ENCODE measurements around the gene L3MBTL4.

The L3MBTL4 gene

GRCh38 chr18:5939801-5940667 lies 474.7 kb downstream of the L3MBTL4 start:
- ATAC-seq: no peak
- TF ChIP-seq CSDC2 (CRISPR knock-in tag; IDR thresholded peaks at IDR 0.05) (no peak), ZFP3 (CRISPR knock-in tag; IDR thresholded peaks at IDR 0.05) (no peak), PPARA (CRISPR knock-in tag; IDR thresholded peaks at IDR 0.05; ENCODE audit: borderline replicate concordance) (no peak), TCF4 (CRISPR knock-in tag; IDR thresholded peaks at IDR 0.05; ENCODE audit: borderline replicate concordance) (no peak), ARNTL (CRISPR knock-in tag; IDR thresholded peaks at IDR 0.05; ENCODE audit: borderline replicate concordance, low read depth) (no peak), GLIS3 (CRISPR knock-in tag; IDR thresholded peaks at IDR 0.05) (no peak), BACH2 (CRISPR knock-in tag; IDR thresholded peaks at IDR 0.05; ENCODE audit: borderline replicate concordance) (no peak), RARB (CRISPR knock-in tag; IDR thresholded peaks at IDR 0.05) (no peak), ZFP30 (CRISPR knock-in tag; IDR thresholded peaks at IDR 0.05) (no peak), ZNF70 (CRISPR knock-in tag; IDR thresholded peaks at IDR 0.05) (no peak)
- TF ChIP-seq, protein P1, sequence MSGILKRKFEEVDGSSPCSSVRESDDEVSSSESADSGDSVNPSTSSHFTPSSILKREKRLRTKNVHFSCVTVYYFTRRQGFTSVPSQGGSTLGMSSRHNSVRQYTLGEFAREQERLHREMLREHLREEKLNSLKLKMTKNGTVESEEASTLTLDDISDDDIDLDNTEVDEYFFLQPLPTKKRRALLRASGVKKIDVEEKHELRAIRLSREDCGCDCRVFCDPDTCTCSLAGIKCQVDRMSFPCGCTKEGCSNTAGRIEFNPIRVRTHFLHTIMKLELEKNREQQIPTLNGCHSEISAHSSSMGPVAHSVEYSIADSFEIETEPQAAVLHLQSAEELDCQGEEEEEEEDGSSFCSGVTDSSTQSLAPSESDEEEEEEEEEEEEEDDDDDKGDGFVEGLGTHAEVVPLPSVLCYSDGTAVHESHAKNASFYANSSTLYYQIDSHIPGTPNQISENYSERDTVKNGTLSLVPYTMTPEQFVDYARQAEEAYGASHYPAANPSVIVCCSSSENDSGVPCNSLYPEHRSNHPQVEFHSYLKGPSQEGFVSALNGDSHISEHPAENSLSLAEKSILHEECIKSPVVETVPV (CRISPR knock-in tag; IDR thresholded peaks at IDR 0.05): no peak
- TF ChIP-seq, protein P2, sequence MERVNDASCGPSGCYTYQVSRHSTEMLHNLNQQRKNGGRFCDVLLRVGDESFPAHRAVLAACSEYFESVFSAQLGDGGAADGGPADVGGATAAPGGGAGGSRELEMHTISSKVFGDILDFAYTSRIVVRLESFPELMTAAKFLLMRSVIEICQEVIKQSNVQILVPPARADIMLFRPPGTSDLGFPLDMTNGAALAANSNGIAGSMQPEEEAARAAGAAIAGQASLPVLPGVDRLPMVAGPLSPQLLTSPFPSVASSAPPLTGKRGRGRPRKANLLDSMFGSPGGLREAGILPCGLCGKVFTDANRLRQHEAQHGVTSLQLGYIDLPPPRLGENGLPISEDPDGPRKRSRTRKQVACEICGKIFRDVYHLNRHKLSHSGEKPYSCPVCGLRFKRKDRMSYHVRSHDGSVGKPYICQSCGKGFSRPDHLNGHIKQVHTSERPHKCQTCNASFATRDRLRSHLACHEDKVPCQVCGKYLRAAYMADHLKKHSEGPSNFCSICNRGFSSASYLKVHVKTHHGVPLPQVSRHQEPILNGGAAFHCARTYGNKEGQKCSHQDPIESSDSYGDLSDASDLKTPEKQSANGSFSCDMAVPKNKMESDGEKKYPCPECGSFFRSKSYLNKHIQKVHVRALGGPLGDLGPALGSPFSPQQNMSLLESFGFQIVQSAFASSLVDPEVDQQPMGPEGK (CRISPR knock-in tag; IDR thresholded peaks at IDR 0.05; ENCODE audit: borderline replicate concordance): no peak
- TF ChIP-seq, protein P3, sequence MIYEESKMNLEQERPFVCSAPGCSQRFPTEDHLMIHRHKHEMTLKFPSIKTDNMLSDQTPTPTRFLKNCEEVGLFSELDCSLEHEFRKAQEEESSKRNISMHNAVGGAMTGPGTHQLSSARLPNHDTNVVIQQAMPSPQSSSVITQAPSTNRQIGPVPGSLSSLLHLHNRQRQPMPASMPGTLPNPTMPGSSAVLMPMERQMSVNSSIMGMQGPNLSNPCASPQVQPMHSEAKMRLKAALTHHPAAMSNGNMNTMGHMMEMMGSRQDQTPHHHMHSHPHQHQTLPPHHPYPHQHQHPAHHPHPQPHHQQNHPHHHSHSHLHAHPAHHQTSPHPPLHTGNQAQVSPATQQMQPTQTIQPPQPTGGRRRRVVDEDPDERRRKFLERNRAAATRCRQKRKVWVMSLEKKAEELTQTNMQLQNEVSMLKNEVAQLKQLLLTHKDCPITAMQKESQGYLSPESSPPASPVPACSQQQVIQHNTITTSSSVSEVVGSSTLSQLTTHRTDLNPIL (CRISPR knock-in tag; IDR thresholded peaks at IDR 0.05; ENCODE audit: low read depth): no peak

GRCh38 chr18:5937795-5938194 lies 476.9 kb downstream of the L3MBTL4 start:
- ATAC-seq: no peak
- TF ChIP-seq BACH2 (CRISPR knock-in tag; IDR thresholded peaks at IDR 0.05; ENCODE audit: borderline replicate concordance) (no peak), CSDC2 (CRISPR knock-in tag; IDR thresholded peaks at IDR 0.05) (no peak), SNAI2 (CRISPR knock-in tag; IDR thresholded peaks at IDR 0.05) (no peak), GLIS3 (CRISPR knock-in tag; IDR thresholded peaks at IDR 0.05) (no peak), ZFP30 (CRISPR knock-in tag; IDR thresholded peaks at IDR 0.05) (no peak)
- TF ChIP-seq, protein P3 (CRISPR knock-in tag; IDR thresholded peaks at IDR 0.05; ENCODE audit: low read depth): no peak

DNA sequence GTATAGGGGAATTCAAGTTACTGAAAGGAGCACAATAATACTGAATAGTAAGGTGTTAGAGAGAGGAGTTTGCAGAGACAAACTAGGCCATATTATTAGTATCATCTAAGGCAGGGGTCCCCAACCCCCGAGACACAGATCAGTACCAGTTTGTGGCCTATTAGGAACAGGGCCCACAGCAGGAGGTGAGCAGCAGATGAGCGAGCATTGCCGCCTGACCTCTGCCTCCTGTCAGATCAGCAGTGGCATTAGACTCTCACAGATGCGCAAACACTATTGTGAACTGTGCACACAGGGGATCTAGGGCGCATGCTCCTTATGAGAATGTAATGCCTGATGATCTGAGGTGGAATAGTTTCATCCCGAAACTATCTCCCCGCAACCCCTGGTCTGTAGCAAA lies 477.6 kb downstream of the L3MBTL4 start:
- TF ChIP-seq, protein P3 (CRISPR knock-in tag; IDR thresholded peaks at IDR 0.05; ENCODE audit: low read depth): no peak
- TF ChIP-seq TOX (CRISPR knock-in tag; IDR thresholded peaks at IDR 0.05; ENCODE audit: borderline replicate concordance): no peak
- no peak for TF ChIP-seq RARB (CRISPR knock-in tag; IDR thresholded peaks at IDR 0.05)
- no peak for TF ChIP-seq GLIS3 (CRISPR knock-in tag; IDR thresholded peaks at IDR 0.05)
- TF ChIP-seq SNAI2 (CRISPR knock-in tag; IDR thresholded peaks at IDR 0.05): no peak
- no peak for TF ChIP-seq ZFP30 (CRISPR knock-in tag; IDR thresholded peaks at IDR 0.05)
- ATAC-seq: no peak

- ATAC-seq: no peak
- no peak for TF ChIP-seq TCF4 (CRISPR knock-in tag; IDR thresholded peaks at IDR 0.05; ENCODE audit: borderline replicate concordance)
- TF ChIP-seq, protein P3 (CRISPR knock-in tag; IDR thresholded peaks at IDR 0.05; ENCODE audit: low read depth): no peak
- TF ChIP-seq ZFP3 (CRISPR knock-in tag; IDR thresholded peaks at IDR 0.05): no peak
- TF ChIP-seq ARNTL (CRISPR knock-in tag; IDR thresholded peaks at IDR 0.05; ENCODE audit: borderline replicate concordance, low read depth): no peak
- TF ChIP-seq ZNF565 (CRISPR knock-in tag; conservative IDR thresholded peaks at IDR 0.05; ENCODE audit: low read depth): no peak
- TF ChIP-seq OSR1 (CRISPR knock-in tag; IDR thresholded peaks at IDR 0.05): no peak
- no peak for TF ChIP-seq PPARA (CRISPR knock-in tag; IDR thresholded peaks at IDR 0.05; ENCODE audit: borderline replicate concordance)
- TF ChIP-seq TOX (CRISPR knock-in tag; IDR thresholded peaks at IDR 0.05; ENCODE audit: borderline replicate concordance): no peak
- TF ChIP-seq SNAI2 (CRISPR knock-in tag; IDR thresholded peaks at IDR 0.05): no peak
- TF ChIP-seq CSDC2 (CRISPR knock-in tag; IDR thresholded peaks at IDR 0.05): no peak
- no peak for TF ChIP-seq ZFP30 (CRISPR knock-in tag; IDR thresholded peaks at IDR 0.05)
- no peak for TF ChIP-seq ZC3H10 (CRISPR knock-in tag; IDR thresholded peaks at IDR 0.05)
- TF ChIP-seq TSHZ2 (CRISPR knock-in tag; IDR thresholded peaks at IDR 0.05): no peak
- TF ChIP-seq, protein P1 (CRISPR knock-in tag; IDR thresholded peaks at IDR 0.05): no peak
These were observed 483.9 kb downstream of the L3MBTL4 start for GRCh38 chr18:5930789-5931188.
